Natural killer cell (primary cell): Measurements from ENCODE around the gene PHPT1. TPM values are rescaled to one million over a fixed set of nuclear protein-coding genes. Genes with fewer than 3 reads are reported as not detected.
"Not testable (repeated sequence)": the region's sequence is repeated elsewhere in the genome, so short reads cannot be mapped to it uniquely, and the experiment has no call there.

ENCODE experiments used
- ATAC-seq, 3 donors: fragments of 150-1000 bp in 2 of 3; fragments of 200-7000 bp in 1 of 3; cut with Tn5 transposase; 1 replicate in 1 of 3; 2 replicates in 2 of 3; pipeline ENCODE4 v1.10.0; 2021; ENCODE audit warnings: mild to moderate bottlenecking in 2 of 3, moderate library complexity in 2 of 3
- DNase-seq, 2 donors: peaks; one replicate each; pipeline versions ENCODE4 v3.0.0 to v3.0.0-alpha.2; 2013 to 2021; ENCODE audit warnings: mixed read lengths in 1 of 2
- H3K27ac ChIP-seq: one replicate; pipeline ENCODE4 v1.5.1; 2013; ENCODE audit warnings: mild to moderate bottlenecking, low read length
- H3K27me3 ChIP-seq: one replicate; pipeline ENCODE4 v1.6.1; 2013; ENCODE audit warnings: low read length; ENCODE audit not compliant: control insufficient read depth, insufficient read depth
- H3K36me3 ChIP-seq: one replicate; pipeline ENCODE4 v1.6.1; 2013; ENCODE audit warnings: low read length; ENCODE audit not compliant: control insufficient read depth, insufficient read depth
- H3K4me1 ChIP-seq: one replicate; pipeline ENCODE4 v1.6.1; 2013; ENCODE audit warnings: low read length; ENCODE audit not compliant: control insufficient read depth, insufficient read depth
- H3K4me3 ChIP-seq: one replicate; pipeline ENCODE4 v1.5.1; 2013; ENCODE audit warnings: low read length
- H3K9me3 ChIP-seq: one replicate; pipeline ENCODE4 v1.6.1; 2013; ENCODE audit warnings: low read length; ENCODE audit not compliant: control insufficient read depth, insufficient read depth
- H3K27ac Mint-ChIP-seq, 2 donors: one replicate each; pipeline ENCODE4 v1.8.0; 2022; ENCODE audit warnings: mild to moderate bottlenecking in 2 of 2, mixed read lengths in 2 of 2, moderate library complexity in 1 of 2
- H3K27me3 Mint-ChIP-seq, 2 donors: one replicate each; pipeline ENCODE4 v1.8.0; 2022; ENCODE audit warnings: low read depth in 2 of 2, mixed read lengths in 2 of 2
- H3K36me3 Mint-ChIP-seq: one replicate; pipeline ENCODE4 v1.8.0; 2022; ENCODE audit warnings: mixed read lengths
- H3K4me1 Mint-ChIP-seq, 2 donors: one replicate each; pipeline ENCODE4 v1.8.0; 2022; ENCODE audit warnings: mixed read lengths in 2 of 2
- H3K4me3 Mint-ChIP-seq: one replicate; pipeline ENCODE4 v1.8.0; 2022; ENCODE audit warnings: mild to moderate bottlenecking, moderate library complexity, mixed read lengths
- H3K9me3 Mint-ChIP-seq, 2 donors: one replicate each; pipeline ENCODE4 v1.8.0; 2022; ENCODE audit warnings: mixed read lengths in 2 of 2
- CTCF ChIP-seq: fragments of 200-600 bp; IDR thresholded peaks from one replicate; pipeline ENCODE4 v1.8.0; 2022; ENCODE audit warnings: antibody characterized with exemption
- WGBS: methylation state at CpG from one replicate; pipeline ENCODE4 v1.1.7; 2013; ENCODE audit warnings: missing lambda C conversion rate; ENCODE audit not compliant: insufficient coverage; 5-methylcytosine and 5-hydroxymethylcytosine counted together
- intact Hi-C: fragments of 100-400 bp; cut with micrococcal nuclease; formaldehyde crosslinking; loops from one replicate; pipeline ENCODE4 v1.14.2; 2022
- total RNA-seq, 4 donors: library from RNA; stranded (reverse); fragments of 120-200 nt in 1 of 4; gene quantifications; one replicate each; pipeline versions ENCODE4 v1.2.3 to v1.2.4, GENCODE V29; 2013 to 2022

The PHPT1 gene
- total RNA-seq, 3 donors from 2014 or later (not counting 1 experiment from before 2014, with no cell fraction given): 63.5 to 69.8 (median 67.7) TPM

GRCh38 chr9:136880651-136881050 lies 31.4 kb downstream of the PHPT1 start:
- Mint-ChIP-seq H3K36me3 (no peaks in the 10 kb centered on the region), H3K27me3 (no peaks in the 10 kb centered on the region), H3K4me1 (peaks cover 8 to 26% of the 10 kb centered on the region in 2 donors), H3K4me3 (peak overlapping the region; percentile 51), H3K9me3 (no peaks in the 10 kb centered on the region), H3K27ac (peak overlapping the region; percentile 89 to 93)
- no peak for TF ChIP-seq CTCF
- no peak overlapping the region for H3K27ac ChIP-seq
- whole genome bisulfite sequencing: 64% methylated on average over 11 of the region's 11 CpGs
- H3K4me1 ChIP-seq: peaks cover 46% of the 10 kb centered on the region
- ATAC-seq (no peak), DNase-seq (no peak)
- no peaks in the 10 kb centered on the region for H3K27me3 ChIP-seq
- no peaks in the 10 kb centered on the region for H3K9me3 ChIP-seq
- intact Hi-C loops: no loop called here
- H3K36me3 ChIP-seq: no peaks in the 10 kb centered on the region
- no peak overlapping the region for H3K4me3 ChIP-seq

- 3% methylated on average over 8 of the region's 9 CpGs for WGBS
- peaks cover 48% of the 10 kb centered on the region for H3K4me1 ChIP-seq
- H3K27me3 Mint-ChIP-seq: no peaks in the 10 kb centered on the region
- ATAC-seq (peak in 1 of 3 donors; percentile 6), DNase-seq (peak; percentile 42 to 64)
- peak overlapping the region; percentile 81 for H3K4me3 Mint-ChIP-seq
- H3K27ac Mint-ChIP-seq: peak overlapping the region; percentile 89 to 93
- H3K9me3 Mint-ChIP-seq: no peaks in the 10 kb centered on the region
- H3K9me3 ChIP-seq: no peaks in the 10 kb centered on the region
- intact Hi-C loops: loop anchor here (1.0 kb wide), 2 partner anchors 15 to 111 kb away; partner anchors contain the start of genes EDF1 and PAXX
- TF ChIP-seq CTCF: no peak
- peak overlapping the region; percentile 90 for H3K27ac ChIP-seq
- no peaks in the 10 kb centered on the region for H3K36me3 ChIP-seq
- H3K36me3 Mint-ChIP-seq: no peaks in the 10 kb centered on the region
- H3K27me3 ChIP-seq: no peaks in the 10 kb centered on the region
- peak overlapping the region; percentile 30 for H3K4me3 ChIP-seq
- H3K4me1 Mint-ChIP-seq: peaks cover 8 to 26% of the 10 kb centered on the region in 2 donors
Observed at GRCh38 chr9:136881691-136882108, 32.5 kb downstream of the PHPT1 start.

- H3K4me3 ChIP-seq: peak overlapping the region; percentile 30
- no peaks in the 10 kb centered on the region for H3K36me3 Mint-ChIP-seq
Observed at GRCh38 chr9:136882109-136882946, 33.1 kb downstream of the PHPT1 start.

GRCh38 chr9:136882947-136883283 lies 33.7 kb downstream of the PHPT1 start:
- H3K4me3 ChIP-seq, DNase-seq, H3K9me3 Mint-ChIP-seq, ATAC-seq, H3K27me3 Mint-ChIP-seq, H3K36me3 Mint-ChIP-seq, H3K36me3 ChIP-seq, H3K27me3 ChIP-seq, H3K9me3 ChIP-seq: not testable (repeated sequence)
- Mint-ChIP-seq H3K4me3 (peak overlapping the region; percentile 81), H3K27ac (peak overlapping the region; percentile 89 to 93), H3K4me1 (peaks cover 15 to 35% of the 10 kb centered on the region in 2 donors)
- H3K4me1 ChIP-seq: peaks cover 59% of the 10 kb centered on the region
- intact Hi-C loops: loop anchor here (1.0 kb wide), 2 partner anchors 17 to 109 kb away; partner anchors contain the start of genes EDF1 and PAXX
- WGBS: 85% methylated on average over 9 of the region's 9 CpGs
- H3K27ac ChIP-seq: peak overlapping the region; percentile 90

More at GRCh38 chr9:136882109-136882946, 33.1 kb downstream of the PHPT1 start:
- 21% methylated on average over 19 of the region's 19 CpGs for WGBS
- Mint-ChIP-seq H3K27ac (peak overlapping the region; percentile 89 to 93), H3K27me3 (no peaks in the 10 kb centered on the region), H3K9me3 (no peaks in the 10 kb centered on the region), H3K4me3 (peak overlapping the region; percentile 81), H3K4me1 (peaks cover 12 to 31% of the 10 kb centered on the region in 2 donors)
- peak overlapping the region; percentile 90 for H3K27ac ChIP-seq
- intact Hi-C loops: loop anchor here (1.0 kb wide), 2 partner anchors 16 to 110 kb away; partner anchors contain the start of genes EDF1 and PAXX
- no peaks in the 10 kb centered on the region for H3K27me3 ChIP-seq
- peaks cover 54% of the 10 kb centered on the region for H3K4me1 ChIP-seq
- TF ChIP-seq CTCF: no peak
- ATAC-seq: peak; percentile 57 to 74 (median 60)
- peak; percentile 86 to 94 for DNase-seq
- H3K36me3 ChIP-seq: no peaks in the 10 kb centered on the region
- no peaks in the 10 kb centered on the region for H3K9me3 ChIP-seq

- H3K36me3 Mint-ChIP-seq, H3K27me3 Mint-ChIP-seq, DNase-seq, H3K9me3 ChIP-seq, H3K4me3 Mint-ChIP-seq, intact Hi-C loops, H3K9me3 Mint-ChIP-seq, H3K27me3 ChIP-seq, H3K4me3 ChIP-seq, H3K36me3 ChIP-seq, ATAC-seq: not testable (repeated sequence)
- peaks cover 67% of the 10 kb centered on the region for H3K4me1 ChIP-seq
- Mint-ChIP-seq H3K27ac (peak overlapping the region; percentile 89 to 93), H3K4me1 (peaks cover 15 to 40% of the 10 kb centered on the region in 2 donors)
- 93% methylated on average over 10 of the region's 10 CpGs for WGBS
- peak overlapping the region; percentile 90 for H3K27ac ChIP-seq
Observed at GRCh38 chr9:136883670-136884069, 34.5 kb downstream of the PHPT1 start.
